Stimulated activated CD8-positive, alpha-beta memory T cell treated with anti-CD3 and anti-CD28 coated beads, Interleukin-15, amount 100 ng/mL, for 48 hours (primary cell): ENCODE results near the gene GRB10.

Experiments
- DNase-seq, 2 donors: peaks; one replicate each; pipeline ENCODE4 v3.0.0-alpha.2; 2020; ENCODE audit warnings: low read depth in 2 of 2

Gene GRB10

DNA sequence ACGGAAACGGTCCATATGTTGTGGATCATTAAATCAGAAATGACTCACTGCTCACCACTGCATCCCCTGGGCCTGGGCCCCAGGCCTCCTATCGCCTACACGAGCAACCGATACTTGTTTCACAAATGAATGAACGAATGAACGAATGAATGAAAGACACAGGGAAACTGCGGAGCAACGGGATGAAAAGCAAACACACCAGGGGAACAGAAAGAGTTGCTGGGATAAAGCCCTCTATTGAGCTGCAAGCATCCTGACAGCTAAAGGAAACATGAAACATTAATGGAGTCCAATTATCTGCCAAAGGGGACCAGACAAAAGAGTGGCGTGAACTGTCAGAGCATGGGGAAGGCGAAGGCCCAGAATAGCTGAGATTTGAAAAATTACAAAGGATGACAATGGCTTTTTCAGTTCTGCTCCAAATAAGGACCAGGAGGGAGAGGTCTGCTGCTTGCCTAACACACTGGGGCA is 92.1 kb downstream of the GRB10 start:
- DNase-seq: no peak

DNA sequence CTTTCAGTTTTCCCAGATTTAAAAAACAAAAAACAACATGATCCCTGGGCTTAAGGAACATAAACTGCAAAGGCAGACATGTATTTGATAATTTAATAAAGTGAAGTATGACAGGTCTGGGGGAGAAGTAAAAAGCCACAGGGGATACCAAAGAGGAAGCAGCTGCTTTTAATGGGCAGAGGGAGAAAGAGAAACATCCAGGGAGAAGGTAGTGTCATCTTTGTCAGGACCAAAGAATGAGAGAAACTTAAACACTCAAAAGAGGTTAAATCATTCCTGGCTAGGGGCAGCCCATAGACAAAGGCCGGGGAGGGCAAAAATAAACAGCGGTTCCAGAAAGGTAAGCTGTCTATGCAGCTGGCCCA is 94.5 kb downstream of the GRB10 start:
- no peak for DNase-seq

DNA sequence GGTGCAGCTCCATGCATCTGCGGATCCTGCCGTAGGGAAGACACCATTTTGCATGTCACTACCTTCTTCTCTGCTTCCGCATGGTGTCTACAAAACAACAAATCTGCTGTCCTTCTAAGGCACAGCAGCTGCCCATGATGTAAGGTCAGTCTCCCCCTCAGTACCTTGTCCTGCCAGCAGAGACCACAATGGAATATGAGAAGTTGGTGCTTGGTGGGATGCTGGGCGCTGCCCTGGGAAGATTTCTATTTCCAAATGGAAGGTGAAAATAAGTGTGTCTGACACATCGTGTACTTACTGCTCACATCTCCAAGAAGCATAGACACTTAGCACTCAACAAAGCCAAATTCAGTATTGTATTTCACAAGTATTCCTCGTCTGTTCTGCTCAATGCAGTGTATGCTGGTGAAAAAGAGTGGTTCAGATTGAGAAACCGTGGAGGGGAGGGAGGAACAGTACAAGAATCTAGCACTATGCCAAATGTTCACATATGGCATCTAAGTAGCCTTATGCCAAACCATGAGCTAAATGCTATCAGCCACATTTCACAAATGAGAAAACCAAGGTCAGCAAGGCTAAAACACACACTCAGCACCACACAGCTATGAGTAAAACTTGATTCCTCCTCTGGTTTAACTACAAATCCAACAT is 95.0 kb downstream of the GRB10 start:
- no peak for DNase-seq

DNA sequence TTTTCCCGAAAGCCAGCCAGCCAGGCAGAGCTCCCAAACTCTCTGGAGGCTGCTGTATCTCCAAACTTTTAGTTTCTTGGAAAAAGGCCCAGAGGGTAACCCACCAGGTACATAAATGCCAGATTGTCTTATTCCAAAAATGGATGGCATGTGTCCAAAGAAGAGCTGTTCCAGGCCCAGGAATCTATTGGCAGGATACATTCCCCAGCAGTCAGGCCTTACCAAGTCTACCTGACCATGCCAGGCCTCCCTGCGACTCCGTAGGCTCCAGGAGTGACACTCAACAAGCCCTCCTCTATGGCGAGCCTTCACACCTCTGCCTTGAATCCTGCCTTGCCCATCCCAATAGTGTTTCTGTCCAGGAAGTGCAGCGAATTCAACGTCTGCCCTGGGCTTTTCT is 95.6 kb downstream of the GRB10 start:
- DNase-seq: no peak

DNA sequence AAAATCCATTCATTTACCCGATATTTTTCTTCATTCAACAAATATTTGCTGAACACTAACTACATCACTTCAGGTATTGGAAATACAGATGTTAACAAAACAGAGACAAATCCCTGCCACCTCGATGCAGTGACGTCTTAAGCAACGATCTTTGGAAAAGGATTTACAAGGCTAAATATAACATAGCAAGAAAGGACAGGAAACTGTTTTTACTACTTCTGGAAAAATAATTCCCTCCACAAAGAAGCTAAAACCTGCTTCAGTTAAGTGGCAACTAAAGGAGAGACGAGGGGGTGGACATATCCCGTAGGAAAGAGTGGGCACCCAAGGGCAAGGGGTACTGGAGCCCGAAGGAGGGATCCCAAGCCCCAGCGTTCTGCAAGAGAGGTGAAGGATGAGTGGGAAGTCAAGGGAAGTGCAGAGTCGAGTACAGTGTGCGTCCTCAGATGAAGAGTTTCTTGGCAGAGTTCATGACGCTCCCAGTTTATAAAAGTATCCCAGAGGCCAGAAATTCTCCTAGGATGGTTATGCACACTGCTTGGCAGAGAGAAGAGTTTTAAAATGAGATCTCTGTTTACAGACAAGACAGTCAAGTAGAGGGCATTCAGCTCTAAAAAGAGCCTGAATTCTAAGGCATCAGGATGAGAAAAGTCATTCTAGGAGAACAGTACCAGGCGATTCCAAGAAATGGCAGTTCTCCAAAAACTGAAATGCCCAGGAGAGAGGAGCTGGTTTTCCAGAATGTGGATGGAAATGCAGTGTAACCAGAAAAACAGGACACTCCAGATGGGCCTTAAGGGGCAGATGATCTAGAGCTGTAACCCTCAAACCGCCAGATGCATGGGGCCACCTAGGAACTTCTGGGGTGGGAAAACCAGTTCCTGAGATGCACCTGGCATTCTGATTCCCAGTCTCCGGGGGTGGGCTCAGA is 97.3 kb downstream of the GRB10 start:
- no peak for DNase-seq

DNA sequence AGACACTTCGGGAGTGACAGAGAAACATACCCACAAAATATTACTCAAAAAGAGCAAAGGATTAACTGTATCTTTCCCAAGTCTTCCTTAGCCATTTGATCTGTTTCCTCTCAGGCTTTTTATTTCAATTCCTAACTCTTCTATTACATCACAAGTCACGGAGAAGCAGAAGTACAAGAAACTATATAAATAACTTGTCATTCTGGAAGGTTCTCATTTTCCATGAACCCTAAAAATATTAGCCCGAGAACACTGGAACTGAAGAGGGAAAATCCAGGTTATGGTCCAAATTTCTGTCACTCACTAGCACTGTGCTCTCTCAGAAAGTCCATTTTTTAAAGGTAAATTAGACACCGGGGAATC is 98.0 kb downstream of the GRB10 start:
- DNase-seq: no peak

DNA sequence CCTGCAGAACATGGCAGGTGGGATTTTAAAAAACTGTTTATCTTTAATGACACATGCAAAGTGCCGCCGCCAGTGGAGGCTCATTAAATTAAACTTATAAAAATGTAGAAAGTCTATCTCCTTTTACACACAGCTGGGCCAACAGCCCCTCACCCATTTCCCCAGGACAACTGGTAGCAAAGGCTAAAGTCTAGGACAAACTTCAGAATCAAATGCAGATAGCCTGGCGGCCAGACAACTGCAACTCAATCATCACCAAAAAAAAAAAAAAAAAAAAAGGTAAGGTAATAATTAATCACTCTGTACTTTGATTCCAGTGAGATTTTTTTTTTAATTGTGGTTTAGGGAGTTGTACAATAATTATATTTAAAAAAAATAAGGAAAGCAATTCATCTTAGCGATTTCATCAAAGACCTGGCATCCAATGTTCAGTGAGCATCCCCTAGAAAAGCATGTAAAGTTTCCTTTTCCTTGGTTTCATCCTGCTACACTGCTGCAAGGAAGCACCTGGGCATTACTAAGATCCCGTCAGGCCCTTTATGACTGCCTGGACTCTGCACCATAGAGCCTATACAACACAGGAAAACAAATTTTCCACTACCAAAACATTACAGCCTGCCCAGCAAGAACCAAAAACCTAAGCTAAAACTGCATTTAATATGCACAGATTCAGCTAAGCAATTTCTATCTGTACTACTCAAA is 98.5 kb downstream of the GRB10 start:
- DNase-seq: no peak

DNA sequence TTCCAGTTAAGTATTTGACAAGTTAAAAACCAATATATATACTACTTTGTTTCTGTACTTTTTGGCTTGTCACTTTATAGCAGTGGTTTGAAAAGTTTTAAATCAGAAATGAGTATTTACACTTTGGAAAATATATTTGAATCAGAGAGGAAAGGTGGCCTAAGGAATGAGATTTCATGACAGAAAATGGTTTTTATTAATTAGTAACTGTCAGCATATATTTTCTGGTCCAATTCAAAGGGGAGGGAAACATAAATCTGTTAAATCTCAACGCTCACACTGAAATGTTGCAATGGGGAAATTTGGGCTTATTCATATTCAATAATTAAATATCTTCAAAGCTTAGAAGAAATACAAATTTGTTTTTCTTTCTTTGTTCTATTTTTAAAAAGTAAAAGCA is 100.1 kb downstream of the GRB10 start:
- no peak for DNase-seq

DNA sequence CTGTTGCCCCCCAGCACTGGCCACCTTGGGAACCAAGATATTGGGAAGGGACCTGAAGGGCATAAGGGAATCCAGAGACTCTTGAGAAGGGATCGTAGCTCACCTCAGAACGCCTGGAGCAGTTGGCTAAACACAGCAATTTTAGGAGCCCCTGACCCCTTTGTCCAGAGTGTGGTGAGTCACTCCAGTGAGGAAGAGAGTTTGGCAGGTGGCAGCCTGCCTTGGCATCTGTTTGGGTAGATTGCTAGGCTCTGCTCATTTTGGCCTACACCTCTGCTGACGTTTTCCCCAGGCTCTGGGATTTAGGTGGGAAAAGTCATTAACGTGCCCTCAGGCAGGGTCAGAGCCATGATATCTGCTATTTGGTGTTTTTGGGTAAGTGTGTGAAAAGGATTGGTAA is 100.6 kb downstream of the GRB10 start:
- DNase-seq: no peak

DNA sequence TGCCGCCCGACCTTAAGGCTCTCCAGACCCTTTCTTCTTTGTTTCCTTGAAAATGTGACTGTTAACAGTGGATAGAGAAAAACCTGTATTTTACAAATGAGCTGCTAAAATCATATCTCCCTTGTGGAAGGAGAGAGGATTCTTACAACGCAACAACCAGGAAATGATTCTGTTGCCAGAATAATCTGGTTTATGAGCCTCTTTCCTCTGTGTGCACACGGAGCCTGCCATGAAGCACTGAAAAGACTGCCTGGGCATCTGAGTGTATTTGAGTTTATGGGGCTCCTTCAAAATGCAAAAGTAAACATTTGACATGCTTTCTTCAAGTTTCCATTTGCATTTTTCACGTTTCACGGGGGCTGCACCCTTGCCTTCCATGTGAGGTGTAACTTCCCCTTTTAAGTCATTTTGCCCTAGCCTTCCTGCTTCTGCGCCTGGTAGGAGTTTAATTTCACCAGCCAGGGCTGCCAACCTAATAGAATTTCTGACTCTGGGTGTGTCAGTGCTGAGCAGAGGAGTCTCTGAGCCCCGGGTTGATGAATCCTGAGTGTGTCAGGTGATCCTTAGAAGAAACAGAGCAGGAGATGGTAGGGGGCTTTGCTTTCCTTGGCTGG is 101.2 kb downstream of the GRB10 start:
- DNase-seq: no peak

DNA sequence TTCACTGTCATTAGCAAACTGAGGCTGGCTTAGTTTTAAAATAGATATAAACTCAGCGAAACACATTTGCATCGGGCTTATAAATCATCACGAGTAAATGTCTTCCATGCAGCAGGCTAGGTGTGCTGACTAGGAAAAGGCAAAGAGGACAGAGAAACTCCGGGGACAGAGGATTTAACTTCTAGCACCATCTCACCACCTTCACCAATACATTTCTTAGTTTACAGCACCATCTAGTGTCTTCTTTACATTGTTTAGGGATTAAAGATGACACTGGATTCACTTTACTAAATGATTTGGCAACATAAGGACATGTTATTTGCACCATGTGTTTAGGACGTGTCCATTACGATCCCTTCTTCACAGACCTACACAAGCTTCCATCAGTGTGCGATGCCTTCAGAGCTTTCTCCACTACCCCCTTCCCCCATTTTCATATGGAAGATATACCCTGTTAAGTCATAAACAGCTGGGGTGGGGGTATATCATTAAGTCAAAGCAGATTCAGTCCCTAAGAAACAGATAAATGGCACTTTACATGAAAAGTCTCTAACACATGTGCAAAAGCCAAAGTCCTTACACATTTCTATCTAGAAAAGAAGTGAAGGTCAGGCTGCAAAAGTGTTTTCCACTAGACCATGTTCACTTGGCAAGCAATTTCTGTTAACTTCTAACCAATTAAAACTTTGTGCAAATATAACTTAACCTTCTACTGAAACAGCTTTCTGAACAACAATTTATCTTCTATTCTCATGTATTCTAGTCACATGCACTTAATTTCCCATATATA is 103.3 kb downstream of the GRB10 start:
- no peak for DNase-seq

DNA sequence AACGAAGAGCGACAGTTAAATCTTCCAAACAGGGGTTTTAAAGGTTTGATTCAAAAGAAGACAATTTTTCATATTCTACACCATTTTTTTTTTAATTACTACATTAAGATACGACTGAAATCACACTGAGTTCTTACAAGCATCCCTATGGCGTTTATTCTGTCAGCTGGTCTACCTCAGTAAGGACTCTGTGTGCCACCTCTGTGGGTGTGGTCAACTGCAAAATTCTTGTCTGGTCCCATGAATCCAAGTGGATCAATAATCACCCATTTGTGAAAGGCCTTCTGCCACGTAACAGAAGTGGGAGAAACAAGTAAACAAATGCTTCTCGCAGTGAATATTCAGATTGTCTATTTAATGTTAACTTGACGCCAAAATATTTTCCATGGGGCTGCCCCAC is 104.1 kb downstream of the GRB10 start:
- DNase-seq: no peak

DNA sequence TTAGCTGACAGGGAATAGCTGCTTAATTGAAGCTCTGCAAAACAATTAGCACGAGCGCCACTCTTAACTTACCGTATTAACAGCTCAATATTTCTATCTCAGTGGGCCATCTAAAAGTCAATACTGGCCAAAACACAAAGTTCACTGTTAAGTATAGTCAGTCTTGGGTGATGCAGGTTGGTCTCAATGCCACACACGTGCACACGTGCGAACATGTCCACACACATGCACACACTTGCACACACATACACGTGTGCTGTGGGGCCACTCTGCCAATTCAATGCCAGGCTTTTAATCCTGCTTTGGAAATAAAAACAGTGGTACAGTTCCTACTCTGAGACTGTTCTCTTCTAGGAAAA is 105.1 kb downstream of the GRB10 start:
- no peak for DNase-seq

DNA sequence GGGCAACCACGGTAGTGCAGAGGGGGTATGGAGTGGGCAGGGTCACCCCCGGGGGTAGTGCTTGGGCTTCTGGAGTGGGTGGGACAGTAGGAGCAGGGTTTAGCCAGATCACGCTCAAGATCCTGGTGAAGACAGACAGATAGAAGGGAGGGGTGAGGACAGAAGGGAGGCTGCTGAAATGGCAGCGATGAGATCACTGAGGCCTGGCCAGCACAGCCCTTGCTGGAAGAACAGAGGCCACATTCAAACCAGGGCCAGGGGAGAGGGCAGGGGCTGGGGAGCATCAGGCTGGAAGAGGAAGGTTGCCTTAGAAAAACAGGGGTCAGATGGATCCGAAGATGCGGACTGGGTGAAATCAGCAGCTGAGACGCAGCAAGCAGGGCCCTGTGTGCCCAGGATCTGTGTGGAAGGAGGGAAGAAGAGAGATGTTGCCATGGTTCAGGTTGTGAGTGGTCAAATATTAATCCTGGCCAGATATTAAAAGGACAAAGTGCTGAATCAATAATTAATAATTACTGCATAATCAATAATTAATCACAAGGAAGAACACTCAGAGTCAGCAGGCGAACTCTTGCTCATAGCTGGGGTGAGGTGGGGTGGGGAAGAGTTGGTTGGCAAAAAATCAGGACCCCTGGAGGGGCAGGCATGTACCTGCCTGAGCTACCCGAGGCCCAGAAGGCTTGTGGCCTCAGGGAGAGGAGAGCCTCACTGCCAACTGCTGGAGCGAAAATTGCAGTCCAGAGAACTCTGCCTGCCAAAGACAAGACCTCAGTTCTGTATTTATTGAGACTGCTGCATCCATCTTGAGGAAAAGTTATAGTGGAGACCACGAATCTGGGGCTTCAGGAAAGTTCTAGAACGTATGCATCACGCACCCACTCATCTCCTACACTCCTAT is 105.7 kb downstream of the GRB10 start:
- DNase-seq: no peak

DNA sequence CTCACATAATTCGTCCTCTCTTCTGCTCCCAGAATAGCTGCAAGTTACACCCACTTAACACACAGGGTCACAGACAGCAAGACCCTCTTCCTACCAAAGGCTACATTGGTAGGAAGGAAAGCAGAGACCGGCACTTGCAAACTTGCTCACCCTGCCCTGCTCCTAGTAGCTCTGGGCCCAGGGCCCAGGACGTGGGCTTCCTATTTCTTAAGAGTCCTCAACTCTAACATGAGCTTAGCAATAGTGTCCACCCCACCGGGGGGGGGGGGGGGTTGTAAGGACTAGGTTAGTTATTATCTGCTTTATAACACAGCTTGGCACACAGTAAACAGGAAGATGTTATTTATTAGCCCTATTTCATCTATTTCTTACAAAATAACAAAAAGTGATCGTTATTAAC is 106.6 kb downstream of the GRB10 start:
- DNase-seq: no peak

DNA sequence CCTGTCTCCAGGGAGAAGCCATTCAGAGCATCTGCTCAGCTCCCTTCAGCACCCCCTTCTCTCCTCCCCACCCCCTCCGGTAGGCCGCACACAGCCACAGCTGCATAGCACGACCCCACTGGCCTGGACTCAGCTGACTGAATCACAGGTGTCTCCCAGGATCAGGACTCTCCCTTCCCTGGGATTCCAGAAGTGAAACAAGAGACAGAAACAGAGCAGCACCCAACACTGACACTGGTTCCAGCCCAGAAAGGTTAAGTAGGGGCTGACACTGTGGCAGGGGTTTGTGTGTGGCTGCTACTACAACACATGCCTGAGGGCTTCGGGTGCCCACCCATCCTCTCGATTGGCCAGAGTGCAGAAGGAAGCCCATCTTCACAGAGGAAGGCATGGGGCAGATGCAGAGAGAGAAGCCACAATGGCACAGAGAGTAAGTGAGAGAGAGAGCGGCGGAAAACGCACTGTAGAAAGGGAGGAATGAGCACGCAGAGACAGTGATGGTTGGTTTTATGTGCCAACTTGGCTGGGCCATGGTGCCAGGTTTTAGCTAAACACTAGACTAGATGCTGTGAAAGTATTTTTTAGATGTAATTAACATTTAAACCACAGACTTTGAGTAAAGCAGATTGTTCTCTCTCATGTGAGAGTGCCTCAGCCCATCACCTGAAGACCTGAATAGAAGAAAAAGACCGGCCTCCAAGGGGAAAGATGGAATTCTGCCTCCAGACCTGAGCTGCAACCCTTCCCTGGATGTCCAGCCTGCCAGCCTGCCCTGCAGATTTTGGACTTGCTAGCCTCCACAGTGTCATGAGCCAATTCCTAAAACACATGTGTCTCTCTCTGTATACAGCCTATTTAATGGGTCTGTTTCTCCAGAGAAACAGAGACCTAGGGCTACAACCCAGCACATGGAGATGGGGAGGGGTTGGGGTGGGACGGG is 107.5 kb downstream of the GRB10 start:
- no peak for DNase-seq

DNA sequence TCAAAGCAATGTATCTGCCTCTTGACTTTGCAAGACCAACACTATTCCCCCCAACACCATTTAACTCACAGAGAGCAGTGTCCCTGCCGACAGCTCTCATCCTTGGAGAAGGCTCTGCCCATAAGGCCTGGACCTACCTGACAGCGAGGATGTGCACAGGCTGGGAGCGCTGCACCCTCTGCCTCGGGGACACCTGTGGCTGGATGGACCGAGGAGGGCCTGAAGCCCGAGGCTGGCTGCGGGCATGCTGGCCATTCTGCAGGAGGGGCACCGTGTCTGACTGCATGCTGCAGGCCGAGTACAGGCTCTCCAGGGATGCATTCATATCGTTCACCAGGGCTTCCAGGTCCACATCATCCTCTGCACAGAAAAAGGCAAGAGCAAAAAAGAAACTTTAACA is 108.4 kb downstream of the GRB10 start:
- DNase-seq: no peak

DNA sequence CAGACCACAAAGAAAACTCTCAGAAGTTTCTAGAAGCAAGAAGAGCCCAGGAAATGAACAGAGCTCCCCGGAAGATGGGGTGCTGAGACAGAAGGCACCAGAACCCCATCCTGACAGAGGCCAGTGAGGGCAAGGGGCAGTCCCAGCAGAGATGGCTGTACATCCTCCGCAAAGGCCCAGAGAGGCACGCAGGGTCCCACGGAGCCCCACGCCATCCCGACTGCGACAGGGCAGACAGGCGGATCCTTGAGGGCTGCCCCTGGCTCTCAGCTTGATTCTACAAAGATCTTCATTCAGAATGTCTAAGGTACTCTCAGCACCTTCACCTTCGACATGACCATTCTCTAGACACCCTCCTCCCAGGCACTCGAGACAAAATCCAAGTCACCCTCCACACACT is 109.6 kb downstream of the GRB10 start:
- DNase-seq: no peak

DNA sequence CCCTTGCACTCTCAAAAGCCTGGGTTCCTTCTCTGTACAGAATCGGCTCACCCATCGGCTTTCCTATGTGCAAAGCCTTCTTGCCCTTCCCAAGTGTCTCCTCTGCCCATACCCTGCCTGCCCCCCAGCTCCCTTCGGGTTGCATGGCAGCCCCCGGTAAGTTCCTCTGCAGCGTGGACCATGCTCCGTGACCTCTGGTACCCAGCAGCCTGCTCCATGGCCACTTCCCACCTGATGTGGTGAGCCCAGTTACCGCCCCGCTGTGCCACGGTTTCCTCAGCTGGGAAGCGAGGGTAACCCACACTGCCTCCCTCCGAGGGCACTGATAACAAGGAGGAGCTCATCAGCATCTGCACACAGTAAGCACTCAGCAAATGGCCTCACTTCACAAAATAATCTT is 110.7 kb downstream of the GRB10 start:
- no peak for DNase-seq
